HG02678 (cell line): Measurements from ENCODE around the gene PRUNE2.
A peak's percentile ranks its signal among the peaks of the same experiment; 100 is the strongest.

ENCODE experiments used
- ATAC-seq: cut with Tn5 transposase; IDR thresholded peaks from one replicate; pipeline ENCODE4 v1.9.1; 2021; ENCODE audit warnings: mild to moderate bottlenecking, moderate library complexity; ENCODE audit not compliant: unreplicated experiment

Gene PRUNE2

GRCh38 chr9:76904661-76905457 lies 1.1 kb downstream of the PRUNE2 start:
- no peak for ATAC-seq

GRCh38 chr9:76902395-76902794 lies 3.5 kb downstream of the PRUNE2 start:
- no peak for ATAC-seq

- ATAC-seq = no peak
Observed at GRCh38 chr9:76901801-76902200, 4.1 kb downstream of the PRUNE2 start.

GRCh38 chr9:76900884-76901440 lies 5.0 kb downstream of the PRUNE2 start:
- no peak for ATAC-seq

- ATAC-seq = no peak
Observed at GRCh38 chr9:76898786-76899185, 7.1 kb downstream of the PRUNE2 start.

GRCh38 chr9:76897804-76898525 lies 7.9 kb downstream of the PRUNE2 start:
- no peak for ATAC-seq

GRCh38 chr9:76896035-76896434 lies 9.9 kb downstream of the PRUNE2 start:
- ATAC-seq = no peak

GRCh38 chr9:76895186-76895585 lies 10.7 kb downstream of the PRUNE2 start:
- ATAC-seq = no peak

GRCh38 chr9:76894198-76894597 lies 11.7 kb downstream of the PRUNE2 start:
- ATAC-seq = no peak

GRCh38 chr9:76893395-76893932 lies 12.4 kb downstream of the PRUNE2 start:
- ATAC-seq = no peak

GRCh38 chr9:76891874-76892273 lies 14.0 kb downstream of the PRUNE2 start:
- no peak for ATAC-seq

- ATAC-seq = no peak
Observed at GRCh38 chr9:76891279-76891678, 14.6 kb downstream of the PRUNE2 start.

GRCh38 chr9:76887951-76888350 lies 18.0 kb downstream of the PRUNE2 start:
- ATAC-seq = no peak

GRCh38 chr9:76887003-76887821 lies 18.7 kb downstream of the PRUNE2 start:
- no peak for ATAC-seq

GRCh38 chr9:76886318-76886717 lies 19.6 kb downstream of the PRUNE2 start:
- no peak for ATAC-seq

- no peak for ATAC-seq
Observed at GRCh38 chr9:76884823-76885222, 21.1 kb downstream of the PRUNE2 start.

- no peak for ATAC-seq
Observed at GRCh38 chr9:76883341-76883855, 22.5 kb downstream of the PRUNE2 start.

GRCh38 chr9:76882686-76883085 lies 23.2 kb downstream of the PRUNE2 start:
- peak; percentile 84 for ATAC-seq

GRCh38 chr9:76880210-76880609 lies 25.7 kb downstream of the PRUNE2 start:
- no peak for ATAC-seq

GRCh38 chr9:76878933-76879332 lies 27.0 kb downstream of the PRUNE2 start:
- no peak for ATAC-seq

- ATAC-seq = no peak
Observed at GRCh38 chr9:76877961-76878360, 28.0 kb downstream of the PRUNE2 start.
